MM.1S (cell line): Measurements from ENCODE around the gene CLPTM1.

Source experiments
- CTCF ChIP-seq: fragments of 300-600 bp; sonication (generic); IDR thresholded peaks from 2 replicates; pipeline ENCODE4 v1.5.1; 2016; ENCODE audit warnings: antibody characterized with exemption, low read length, mixed read lengths
- EZH2 ChIP-seq: fragments of 300-600 bp; sonication (generic); optimal IDR thresholded peaks from 2 replicates; pipeline ENCODE3; 2017; ENCODE audit warnings: low read depth, mild to moderate bottlenecking, antibody characterized with exemption, low read length, mixed read lengths
- EZH2phosphoT487 ChIP-seq: fragments of 300-600 bp; sonication (generic); IDR thresholded peaks from 2 replicates; pipeline ENCODE4 v1.6.1; 2018; ENCODE audit warnings: antibody characterized with exemption, low read length

- TF ChIP-seq CTCF (no peak), EZH2 (no peak), EZH2phosphoT487 (no peak)
Observed at GRCh38 chr19:45038931-45039893, 84.0 kb downstream of the CLPTM1 start, which contains the start of gene CLASRP.
